Measurements from ENCODE around the gene ARHGEF7. TPM values are rescaled to one million over a fixed set of nuclear protein-coding genes. Genes with fewer than 3 reads are reported as not detected.

The ARHGEF7 gene
- total RNA-seq, 1 experiment from 2014 or later = 47.3 TPM

DNA sequence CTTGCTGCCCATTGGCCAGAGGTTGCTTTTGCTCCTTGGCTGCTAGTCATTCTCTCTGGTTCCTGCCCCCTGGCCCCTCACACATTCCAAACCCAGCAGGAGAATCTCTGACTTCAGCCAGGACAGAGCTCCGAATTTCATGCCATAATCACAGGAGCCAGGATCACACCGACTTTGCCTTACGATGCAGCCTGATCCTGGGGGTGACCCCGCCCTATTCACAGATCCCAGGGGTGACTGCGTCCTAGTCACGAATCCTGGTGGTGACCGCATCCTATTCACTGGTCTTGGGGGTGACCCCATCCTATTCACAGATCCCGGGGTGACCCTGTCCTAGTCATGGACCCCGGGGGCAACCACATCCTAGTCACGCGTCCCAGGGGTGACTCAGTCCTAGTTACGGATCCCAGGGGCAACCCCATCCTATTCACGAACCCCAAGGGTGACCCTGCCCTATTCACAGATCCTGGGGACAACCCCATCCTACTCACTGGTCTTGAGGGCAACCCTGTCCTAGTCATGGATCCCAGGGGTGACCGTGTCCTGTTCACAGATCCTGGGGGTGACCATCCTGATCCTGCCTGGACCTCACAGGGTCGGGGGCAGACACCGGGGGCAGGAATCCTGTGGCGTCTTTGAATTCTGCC lies 198.0 kb downstream of the ARHGEF7 start:
- peaks cover 51% of the 10 kb centered on the region for H3K36me3 Mint-ChIP-seq
- no peaks in the 10 kb centered on the region for H3K4me1 Mint-ChIP-seq

DNA sequence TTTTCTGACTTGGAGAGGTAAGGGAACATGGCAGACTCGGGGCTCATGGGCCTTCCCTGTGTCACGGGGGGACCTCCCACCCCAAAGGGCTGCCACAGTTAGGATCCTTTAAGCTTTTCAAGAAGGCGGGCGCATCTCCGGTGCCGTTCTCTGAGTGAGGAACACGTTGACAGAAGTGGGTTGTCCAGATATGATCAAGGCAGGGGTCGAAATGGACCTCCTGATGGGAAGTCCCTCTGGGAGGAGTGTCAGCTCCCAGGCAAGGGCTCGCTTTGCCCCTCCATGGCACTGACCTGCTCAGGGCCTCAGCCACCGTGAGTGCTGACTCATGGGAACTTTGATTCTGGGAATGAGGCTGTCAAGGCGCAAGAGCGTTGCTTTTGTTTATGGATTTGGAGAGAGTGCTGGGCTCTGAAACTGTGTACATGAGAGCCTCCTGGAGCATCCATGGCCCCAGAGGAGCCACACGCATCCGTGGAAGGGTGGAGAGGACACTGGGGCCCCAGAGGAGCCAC lies 198.9 kb downstream of the ARHGEF7 start:
- H3K27me3 Mint-ChIP-seq (ENCODE audit: low read depth) = no peaks in the 10 kb centered on the region
- DNase-seq (ENCODE audit: low spot score) (no peak), ATAC-seq (no peak)
- H3K4me1 Mint-ChIP-seq = no peaks in the 10 kb centered on the region
- H3K9me3 Mint-ChIP-seq = peaks cover 51% of the 10 kb centered on the region
- H3K36me3 Mint-ChIP-seq = peaks cover 44% of the 10 kb centered on the region
- TF ChIP-seq, protein P1, sequence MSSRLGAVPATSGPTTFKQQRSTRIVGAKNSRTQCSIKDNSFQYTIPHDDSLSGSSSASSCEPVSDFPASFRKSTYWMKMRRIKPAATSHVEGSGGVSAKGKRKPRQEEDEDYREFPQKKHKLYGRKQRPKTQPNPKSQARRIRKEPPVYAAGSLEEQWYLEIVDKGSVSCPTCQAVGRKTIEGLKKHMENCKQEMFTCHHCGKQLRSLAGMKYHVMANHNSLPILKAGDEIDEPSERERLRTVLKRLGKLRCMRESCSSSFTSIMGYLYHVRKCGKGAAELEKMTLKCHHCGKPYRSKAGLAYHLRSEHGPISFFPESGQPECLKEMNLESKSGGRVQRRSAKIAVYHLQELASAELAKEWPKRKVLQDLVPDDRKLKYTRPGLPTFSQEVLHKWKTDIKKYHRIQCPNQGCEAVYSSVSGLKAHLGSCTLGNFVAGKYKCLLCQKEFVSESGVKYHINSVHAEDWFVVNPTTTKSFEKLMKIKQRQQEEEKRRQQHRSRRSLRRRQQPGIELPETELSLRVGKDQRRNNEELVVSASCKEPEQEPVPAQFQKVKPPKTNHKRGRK (CRISPR knock-in tag; IDR thresholded peaks at IDR 0.05; ENCODE audit: borderline replicate concordance) = no peak
- TF ChIP-seq, protein P2, sequence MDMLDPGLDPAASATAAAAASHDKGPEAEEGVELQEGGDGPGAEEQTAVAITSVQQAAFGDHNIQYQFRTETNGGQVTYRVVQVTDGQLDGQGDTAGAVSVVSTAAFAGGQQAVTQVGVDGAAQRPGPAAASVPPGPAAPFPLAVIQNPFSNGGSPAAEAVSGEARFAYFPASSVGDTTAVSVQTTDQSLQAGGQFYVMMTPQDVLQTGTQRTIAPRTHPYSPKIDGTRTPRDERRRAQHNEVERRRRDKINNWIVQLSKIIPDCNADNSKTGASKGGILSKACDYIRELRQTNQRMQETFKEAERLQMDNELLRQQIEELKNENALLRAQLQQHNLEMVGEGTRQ (CRISPR knock-in tag; IDR thresholded peaks at IDR 0.05) = no peak
- TF ChIP-seq FOXP1 (CRISPR knock-in tag; IDR thresholded peaks at IDR 0.05; ENCODE audit: borderline replicate concordance) (no peak), JAZF1 (CRISPR knock-in tag; IDR thresholded peaks at IDR 0.05) (no peak), MYBL2 (CRISPR knock-in tag; IDR thresholded peaks at IDR 0.05) (no peak), ZBTB21 (CRISPR knock-in tag; IDR thresholded peaks at IDR 0.05; ENCODE audit: borderline replicate concordance) (no peak), ELF4 (CRISPR knock-in tag; IDR thresholded peaks at IDR 0.05; ENCODE audit: low read depth) (no peak)
- TF ChIP-seq, protein P3, sequence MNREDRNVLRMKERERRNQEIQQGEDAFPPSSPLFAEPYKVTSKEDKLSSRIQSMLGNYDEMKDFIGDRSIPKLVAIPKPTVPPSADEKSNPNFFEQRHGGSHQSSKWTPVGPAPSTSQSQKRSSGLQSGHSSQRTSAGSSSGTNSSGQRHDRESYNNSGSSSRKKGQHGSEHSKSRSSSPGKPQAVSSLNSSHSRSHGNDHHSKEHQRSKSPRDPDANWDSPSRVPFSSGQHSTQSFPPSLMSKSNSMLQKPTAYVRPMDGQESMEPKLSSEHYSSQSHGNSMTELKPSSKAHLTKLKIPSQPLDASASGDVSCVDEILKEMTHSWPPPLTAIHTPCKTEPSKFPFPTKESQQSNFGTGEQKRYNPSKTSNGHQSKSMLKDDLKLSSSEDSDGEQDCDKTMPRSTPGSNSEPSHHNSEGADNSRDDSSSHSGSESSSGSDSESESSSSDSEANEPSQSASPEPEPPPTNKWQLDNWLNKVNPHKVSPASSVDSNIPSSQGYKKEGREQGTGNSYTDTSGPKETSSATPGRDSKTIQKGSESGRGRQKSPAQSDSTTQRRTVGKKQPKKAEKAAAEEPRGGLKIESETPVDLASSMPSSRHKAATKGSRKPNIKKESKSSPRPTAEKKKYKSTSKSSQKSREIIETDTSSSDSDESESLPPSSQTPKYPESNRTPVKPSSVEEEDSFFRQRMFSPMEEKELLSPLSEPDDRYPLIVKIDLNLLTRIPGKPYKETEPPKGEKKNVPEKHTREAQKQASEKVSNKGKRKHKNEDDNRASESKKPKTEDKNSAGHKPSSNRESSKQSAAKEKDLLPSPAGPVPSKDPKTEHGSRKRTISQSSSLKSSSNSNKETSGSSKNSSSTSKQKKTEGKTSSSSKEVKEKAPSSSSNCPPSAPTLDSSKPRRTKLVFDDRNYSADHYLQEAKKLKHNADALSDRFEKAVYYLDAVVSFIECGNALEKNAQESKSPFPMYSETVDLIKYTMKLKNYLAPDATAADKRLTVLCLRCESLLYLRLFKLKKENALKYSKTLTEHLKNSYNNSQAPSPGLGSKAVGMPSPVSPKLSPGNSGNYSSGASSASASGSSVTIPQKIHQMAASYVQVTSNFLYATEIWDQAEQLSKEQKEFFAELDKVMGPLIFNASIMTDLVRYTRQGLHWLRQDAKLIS (CRISPR knock-in tag; IDR thresholded peaks at IDR 0.05; ENCODE audit: borderline replicate concordance) = no peak
- TF ChIP-seq, protein P4, sequence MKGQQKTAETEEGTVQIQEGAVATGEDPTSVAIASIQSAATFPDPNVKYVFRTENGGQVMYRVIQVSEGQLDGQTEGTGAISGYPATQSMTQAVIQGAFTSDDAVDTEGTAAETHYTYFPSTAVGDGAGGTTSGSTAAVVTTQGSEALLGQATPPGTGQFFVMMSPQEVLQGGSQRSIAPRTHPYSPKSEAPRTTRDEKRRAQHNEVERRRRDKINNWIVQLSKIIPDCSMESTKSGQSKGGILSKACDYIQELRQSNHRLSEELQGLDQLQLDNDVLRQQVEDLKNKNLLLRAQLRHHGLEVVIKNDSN (CRISPR knock-in tag; IDR thresholded peaks at IDR 0.05) = no peak
- TF ChIP-seq, protein P5, sequence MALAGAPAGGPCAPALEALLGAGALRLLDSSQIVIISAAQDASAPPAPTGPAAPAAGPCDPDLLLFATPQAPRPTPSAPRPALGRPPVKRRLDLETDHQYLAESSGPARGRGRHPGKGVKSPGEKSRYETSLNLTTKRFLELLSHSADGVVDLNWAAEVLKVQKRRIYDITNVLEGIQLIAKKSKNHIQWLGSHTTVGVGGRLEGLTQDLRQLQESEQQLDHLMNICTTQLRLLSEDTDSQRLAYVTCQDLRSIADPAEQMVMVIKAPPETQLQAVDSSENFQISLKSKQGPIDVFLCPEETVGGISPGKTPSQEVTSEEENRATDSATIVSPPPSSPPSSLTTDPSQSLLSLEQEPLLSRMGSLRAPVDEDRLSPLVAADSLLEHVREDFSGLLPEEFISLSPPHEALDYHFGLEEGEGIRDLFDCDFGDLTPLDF (CRISPR knock-in tag; IDR thresholded peaks at IDR 0.05) = no peak
- TF ChIP-seq, protein P6, sequence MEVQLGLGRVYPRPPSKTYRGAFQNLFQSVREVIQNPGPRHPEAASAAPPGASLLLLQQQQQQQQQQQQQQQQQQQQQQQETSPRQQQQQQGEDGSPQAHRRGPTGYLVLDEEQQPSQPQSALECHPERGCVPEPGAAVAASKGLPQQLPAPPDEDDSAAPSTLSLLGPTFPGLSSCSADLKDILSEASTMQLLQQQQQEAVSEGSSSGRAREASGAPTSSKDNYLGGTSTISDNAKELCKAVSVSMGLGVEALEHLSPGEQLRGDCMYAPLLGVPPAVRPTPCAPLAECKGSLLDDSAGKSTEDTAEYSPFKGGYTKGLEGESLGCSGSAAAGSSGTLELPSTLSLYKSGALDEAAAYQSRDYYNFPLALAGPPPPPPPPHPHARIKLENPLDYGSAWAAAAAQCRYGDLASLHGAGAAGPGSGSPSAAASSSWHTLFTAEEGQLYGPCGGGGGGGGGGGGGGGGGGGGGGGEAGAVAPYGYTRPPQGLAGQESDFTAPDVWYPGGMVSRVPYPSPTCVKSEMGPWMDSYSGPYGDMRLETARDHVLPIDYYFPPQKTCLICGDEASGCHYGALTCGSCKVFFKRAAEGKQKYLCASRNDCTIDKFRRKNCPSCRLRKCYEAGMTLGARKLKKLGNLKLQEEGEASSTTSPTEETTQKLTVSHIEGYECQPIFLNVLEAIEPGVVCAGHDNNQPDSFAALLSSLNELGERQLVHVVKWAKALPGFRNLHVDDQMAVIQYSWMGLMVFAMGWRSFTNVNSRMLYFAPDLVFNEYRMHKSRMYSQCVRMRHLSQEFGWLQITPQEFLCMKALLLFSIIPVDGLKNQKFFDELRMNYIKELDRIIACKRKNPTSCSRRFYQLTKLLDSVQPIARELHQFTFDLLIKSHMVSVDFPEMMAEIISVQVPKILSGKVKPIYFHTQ (CRISPR knock-in tag; IDR thresholded peaks at IDR 0.05) = no peak
- TF ChIP-seq, protein P7, sequence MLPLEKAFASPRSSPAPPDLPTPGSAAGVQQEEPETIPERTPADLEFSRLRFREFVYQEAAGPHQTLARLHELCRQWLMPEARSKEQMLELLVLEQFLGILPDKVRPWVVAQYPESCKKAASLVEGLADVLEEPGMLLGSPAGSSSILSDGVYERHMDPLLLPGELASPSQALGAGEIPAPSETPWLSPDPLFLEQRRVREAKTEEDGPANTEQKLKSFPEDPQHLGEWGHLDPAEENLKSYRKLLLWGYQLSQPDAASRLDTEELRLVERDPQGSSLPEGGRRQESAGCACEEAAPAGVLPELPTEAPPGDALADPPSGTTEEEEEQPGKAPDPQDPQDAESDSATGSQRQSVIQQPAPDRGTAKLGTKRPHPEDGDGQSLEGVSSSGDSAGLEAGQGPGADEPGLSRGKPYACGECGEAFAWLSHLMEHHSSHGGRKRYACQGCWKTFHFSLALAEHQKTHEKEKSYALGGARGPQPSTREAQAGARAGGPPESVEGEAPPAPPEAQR (CRISPR knock-in tag; IDR thresholded peaks at IDR 0.05) = no peak
- POLR2A ChIA-PET = no interaction called here
- H3K27ac Mint-ChIP-seq = no peak overlapping the region
- CTCF ChIA-PET = no interaction called here
- H3K4me3 Mint-ChIP-seq = no peak overlapping the region

More for the DNA sequence above, 198.0 kb downstream of the ARHGEF7 start:
- Mint-ChIP-seq H3K4me3 (no peak overlapping the region), H3K27me3 (ENCODE audit: low read depth) (no peaks in the 10 kb centered on the region), H3K27ac (no peak overlapping the region), H3K9me3 (peaks cover 54% of the 10 kb centered on the region)
- ATAC-seq (no peak), DNase-seq (ENCODE audit: low spot score) (no peak)
- ChIA-PET POLR2A (no interaction called here), CTCF (no interaction called here)
- TF ChIP-seq SMAD3 (CRISPR knock-in tag; IDR thresholded peaks at IDR 0.05; ENCODE audit: borderline replicate concordance) (no peak), ETV6 (CRISPR knock-in tag; IDR thresholded peaks at IDR 0.05) (no peak)
- TF ChIP-seq, protein P6 (CRISPR knock-in tag; IDR thresholded peaks at IDR 0.05) = no peak
